HG02610 (cell line): ENCODE data around the gene ANKRD66.

ENCODE experiments used
- ATAC-seq: cut with Tn5 transposase; IDR thresholded peaks from one replicate; pipeline ENCODE4 v1.9.1; 2021; ENCODE audit warnings: mild to moderate bottlenecking, moderate library complexity; ENCODE audit not compliant: unreplicated experiment

Gene ANKRD66

DNA sequence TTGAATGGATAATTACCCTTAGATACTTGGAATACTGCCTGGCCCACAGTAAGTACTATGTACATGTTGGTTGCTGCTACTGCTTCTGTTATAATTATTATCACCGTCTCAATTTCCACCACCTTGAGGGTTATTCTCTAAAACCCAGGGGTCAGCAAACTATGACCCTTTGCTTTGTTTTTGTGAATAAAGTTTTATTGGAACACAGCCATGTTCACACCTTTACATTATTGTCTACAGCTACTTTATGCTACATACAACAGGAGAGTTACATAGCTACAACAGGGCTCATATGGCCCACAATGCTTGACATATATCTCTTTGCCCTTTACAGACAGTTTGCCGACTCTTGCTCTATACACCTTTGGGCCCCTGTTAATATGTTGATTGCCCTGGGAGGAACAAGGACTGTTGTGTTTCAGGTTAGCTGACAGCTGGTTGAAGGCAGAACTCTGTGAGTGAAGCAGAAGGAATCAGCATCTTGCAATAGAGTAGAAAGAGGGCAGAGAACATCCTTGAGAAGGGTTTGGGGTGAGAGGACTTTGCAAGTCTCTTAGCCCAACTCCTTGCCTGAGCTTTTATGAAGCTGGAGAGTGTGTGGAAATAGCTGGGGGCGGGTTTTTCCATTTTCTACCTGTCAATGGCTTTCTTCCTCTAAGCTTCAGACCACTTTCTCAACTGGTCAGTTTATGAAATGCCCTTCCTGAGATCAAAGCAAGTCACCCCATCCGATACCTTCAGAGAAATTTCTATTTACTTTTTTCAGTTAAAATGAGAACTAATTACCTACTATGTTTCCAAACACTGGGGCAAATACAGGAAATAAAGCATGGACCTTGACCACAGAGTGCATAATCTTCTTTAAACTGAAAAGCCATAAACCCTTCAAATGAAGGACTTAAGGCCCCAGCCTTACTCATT is 43.0 kb downstream of the ANKRD66 start:
- ATAC-seq = no peak

DNA sequence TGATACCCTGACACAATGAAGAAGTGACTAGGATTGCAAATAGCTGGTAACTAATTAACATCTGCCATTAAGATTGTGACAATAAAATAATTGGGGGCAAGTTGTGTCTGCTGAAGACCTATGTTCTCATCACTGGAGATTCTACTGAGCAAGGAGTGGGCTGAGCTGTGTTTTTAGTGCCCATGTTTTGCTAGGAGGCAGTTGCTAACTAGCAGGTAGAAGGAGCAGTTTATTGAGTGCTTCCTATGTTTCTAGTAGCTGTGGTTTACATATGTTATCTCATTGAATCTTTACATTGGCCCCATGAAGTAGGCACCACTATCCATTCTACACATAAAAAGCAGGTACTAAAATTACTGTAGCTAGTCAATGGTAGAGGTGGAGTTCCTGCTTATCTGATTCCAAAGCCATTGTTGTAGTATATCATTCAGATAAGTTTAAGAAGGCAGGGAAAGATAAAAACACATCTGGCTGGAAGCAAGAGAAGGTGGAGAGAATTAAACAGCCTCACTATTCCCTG is 43.7 kb downstream of the ANKRD66 start:
- ATAC-seq = no peak

DNA sequence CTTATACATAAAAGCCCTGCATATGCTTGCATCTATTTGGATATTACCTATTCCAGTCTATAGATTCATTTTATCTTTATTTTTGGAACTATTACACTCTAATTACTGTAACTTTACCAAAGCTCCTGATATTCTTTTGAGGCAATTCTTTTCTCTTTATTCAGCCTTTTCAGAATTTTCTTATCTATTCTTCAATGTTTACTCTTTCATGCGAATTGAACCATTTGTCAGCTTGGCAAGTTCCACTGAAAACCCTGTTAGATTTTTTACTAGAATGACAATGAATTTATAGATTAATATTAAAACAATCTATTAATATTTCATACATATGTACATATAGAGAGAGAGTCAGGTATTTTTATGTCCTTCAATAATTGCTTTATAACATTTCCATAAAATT is 45.9 kb downstream of the ANKRD66 start:
- no peak for ATAC-seq

DNA sequence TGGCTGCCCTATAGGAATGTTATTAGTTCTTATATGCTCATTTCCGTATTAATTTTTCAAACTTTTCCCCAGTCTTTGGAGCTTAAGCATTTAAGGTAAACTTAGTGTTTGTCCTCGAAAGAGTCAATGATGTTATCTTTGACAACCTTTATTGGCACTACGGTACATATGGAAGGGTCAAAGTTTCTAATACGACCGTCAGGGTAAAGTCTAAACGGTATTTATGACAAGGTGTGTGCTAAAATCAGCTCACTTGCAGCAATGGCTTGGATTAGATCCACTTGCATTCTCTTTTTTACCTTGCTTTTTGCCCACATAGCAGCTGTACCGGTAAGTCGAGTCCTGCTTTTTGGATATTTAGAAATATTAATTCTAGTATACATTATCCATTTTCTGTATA is 46.4 kb downstream of the ANKRD66 start, which contains the start of gene MEP1A:
MEP1A (plus strand) TSS at position 252 of the 400 bp plus-strand sequence; CDS start at position 262, 10 bp downstream.
- no peak for ATAC-seq

GRCh38 chr6:46794068-46794467 is 47.3 kb downstream of the ANKRD66 start:
- no peak for ATAC-seq

GRCh38 chr6:46795816-46796215 is 49.1 kb downstream of the ANKRD66 start:
- no peak for ATAC-seq

- no peak for ATAC-seq
Measured at GRCh38 chr6:46796848-46797580, 50.3 kb downstream of the ANKRD66 start.

- ATAC-seq = no peak
Measured at GRCh38 chr6:46799657-46800056, 52.9 kb downstream of the ANKRD66 start.

DNA sequence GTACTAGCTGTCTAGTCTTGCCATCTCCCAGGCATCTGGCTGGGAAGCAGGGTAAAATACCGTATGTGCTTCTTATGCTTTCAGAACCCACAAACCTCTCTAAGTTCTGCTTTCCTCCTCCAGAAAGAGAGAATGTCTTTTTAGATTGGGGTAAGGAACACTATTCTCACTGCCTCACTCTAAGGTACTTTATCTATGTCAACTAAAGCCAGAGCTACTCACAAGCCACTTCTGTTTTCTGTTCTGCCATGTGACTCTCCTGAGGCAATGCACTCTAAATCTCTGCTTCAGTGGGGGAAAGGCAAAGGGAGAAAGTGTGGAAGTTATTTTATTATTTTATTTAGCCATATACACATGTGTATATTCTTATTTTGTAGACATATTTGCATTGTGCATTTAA is 62.1 kb downstream of the ANKRD66 start:
- no peak for ATAC-seq
